Activated CD8-positive, alpha-beta T cell treated with anti-CD3 and anti-CD28 coated beads for 36 hours (primary cell): Measurements from ENCODE around the gene PTPRN2. TPM values are rescaled to one million over a fixed set of nuclear protein-coding genes. Genes with fewer than 3 reads are reported as not detected.
"Not testable (repeated sequence)": the region's sequence is repeated elsewhere in the genome, so short reads cannot be mapped to it uniquely, and the experiment has no call there.

ENCODE experiments used
- ATAC-seq: fragments of 200-7000 bp; cut with Tn5 transposase; one replicate; pipeline ENCODE4 v1.10.0; 2021; ENCODE audit warnings: mild to moderate bottlenecking, moderate library complexity
- CTCF ChIA-PET: fragments of 350-600 bp; sonication (Branson Sonifier 250); formaldehyde crosslinking; loops from one replicate; lab custom pipeline; 2021; ENCODE audit warnings: antibody characterized with exemption; lab: Charles Lee
- POLR2A ChIA-PET: fragments of 350-600 bp; sonication (Branson Sonifier 250); formaldehyde crosslinking; loops from one replicate; lab custom pipeline; 2021; ENCODE audit warnings: antibody characterized with exemption; lab: Charles Lee
- DNase-seq: peaks from one replicate; pipeline ENCODE4 v3.0.0-alpha.2; 2020
- H3K27ac Mint-ChIP-seq: one replicate; pipeline ENCODE4 v1.8.0; 2021; ENCODE audit warnings: mild to moderate bottlenecking, mixed read lengths
- H3K27me3 Mint-ChIP-seq: one replicate; pipeline ENCODE4 v1.8.0; 2021; ENCODE audit warnings: mixed read lengths
- H3K36me3 Mint-ChIP-seq: one replicate; pipeline ENCODE4 v1.8.0; 2021; ENCODE audit warnings: low read depth, mixed read lengths
- H3K4me1 Mint-ChIP-seq: one replicate; pipeline ENCODE4 v1.8.0; 2021; ENCODE audit warnings: low read depth, mixed read lengths
- H3K4me3 Mint-ChIP-seq: one replicate; pipeline ENCODE4 v1.8.0; 2021; ENCODE audit warnings: mild to moderate bottlenecking, moderate library complexity, mixed read lengths
- H3K9me3 Mint-ChIP-seq: one replicate; pipeline ENCODE4 v1.8.0; 2021; ENCODE audit warnings: mixed read lengths
- CTCF ChIP-seq: fragments of 200-600 bp; IDR thresholded peaks from one replicate; pipeline ENCODE4 v1.8.0; 2022; ENCODE audit warnings: antibody characterized with exemption, mild to moderate bottlenecking
- intact Hi-C: fragments of 100-400 bp; cut with micrococcal nuclease; formaldehyde crosslinking; loops from one replicate; pipeline ENCODE4 v1.10.0; 2022
- total RNA-seq, 2 experiments: library from RNA; stranded (reverse); gene quantifications; one replicate each; pipeline ENCODE4 v1.2.3, GENCODE V29; 2021

The PTPRN2 gene
- total RNA-seq, 2 experiments from 2014 or later: 0.49 to 0.65 TPM

GRCh38 chr7:157849341-157849596 lies 738.4 kb downstream of the PTPRN2 start:
- DNase-seq (no peak), ATAC-seq (no peak)
- no peak for TF ChIP-seq CTCF
- Mint-ChIP-seq H3K4me1 (peaks cover 10% of the 10 kb centered on the region), H3K27me3 (no peaks in the 10 kb centered on the region), H3K9me3 (no peaks in the 10 kb centered on the region), H3K27ac (no peak overlapping the region), H3K36me3 (no peaks in the 10 kb centered on the region), H3K4me3 (no peak overlapping the region)
- CTCF ChIA-PET: no interaction called here
- intact Hi-C loops: no loop called here
- POLR2A ChIA-PET: interaction anchor here (0.7 kb wide), 1 partner anchor 31 kb away, joined by 3 read pairs; no protein-coding TSS in a partner anchor

GRCh38 chr7:157848508-157849340 lies 738.9 kb downstream of the PTPRN2 start:
- Mint-ChIP-seq H3K36me3 (no peaks in the 10 kb centered on the region), H3K4me1 (peaks cover 10% of the 10 kb centered on the region), H3K4me3 (no peak overlapping the region), H3K9me3 (no peaks in the 10 kb centered on the region), H3K27me3 (no peaks in the 10 kb centered on the region), H3K27ac (no peak overlapping the region)
- TF ChIP-seq CTCF: no peak
- ATAC-seq (no peak), DNase-seq (no peak)
- POLR2A ChIA-PET: interaction anchor here (0.7 kb wide), 1 partner anchor 32 kb away, joined by 3 read pairs; no protein-coding TSS in a partner anchor
- CTCF ChIA-PET: no interaction called here
- intact Hi-C loops: no loop called here

GRCh38 chr7:157847756-157848487 lies 739.7 kb downstream of the PTPRN2 start:
- CTCF ChIA-PET, H3K27ac Mint-ChIP-seq, intact Hi-C loops, ATAC-seq, H3K9me3 Mint-ChIP-seq, H3K27me3 Mint-ChIP-seq, POLR2A ChIA-PET, H3K4me3 Mint-ChIP-seq, H3K36me3 Mint-ChIP-seq, DNase-seq, H3K4me1 Mint-ChIP-seq: not testable (repeated sequence)

- ATAC-seq, CTCF ChIA-PET, POLR2A ChIA-PET, H3K4me3 Mint-ChIP-seq, H3K36me3 Mint-ChIP-seq, H3K27me3 Mint-ChIP-seq, H3K27ac Mint-ChIP-seq, DNase-seq, H3K9me3 Mint-ChIP-seq, H3K4me1 Mint-ChIP-seq, intact Hi-C loops: not testable (repeated sequence)
Observed at GRCh38 chr7:157846746-157847145, 740.9 kb downstream of the PTPRN2 start.

GRCh38 chr7:157846271-157846670 lies 741.4 kb downstream of the PTPRN2 start:
- POLR2A ChIA-PET: no interaction called here
- Mint-ChIP-seq H3K36me3 (no peaks in the 10 kb centered on the region), H3K9me3 (no peaks in the 10 kb centered on the region), H3K27me3 (no peaks in the 10 kb centered on the region), H3K4me1 (peaks cover under 1% of the 10 kb centered on the region), H3K4me3 (no peak overlapping the region), H3K27ac (no peak overlapping the region)
- intact Hi-C loops: no loop called here
- no peak for TF ChIP-seq CTCF
- CTCF ChIA-PET: no interaction called here
- no peak for ATAC-seq
- DNase-seq: no peak
